Measurements from ENCODE around the gene PSD4.

The PSD4 gene

DNA sequence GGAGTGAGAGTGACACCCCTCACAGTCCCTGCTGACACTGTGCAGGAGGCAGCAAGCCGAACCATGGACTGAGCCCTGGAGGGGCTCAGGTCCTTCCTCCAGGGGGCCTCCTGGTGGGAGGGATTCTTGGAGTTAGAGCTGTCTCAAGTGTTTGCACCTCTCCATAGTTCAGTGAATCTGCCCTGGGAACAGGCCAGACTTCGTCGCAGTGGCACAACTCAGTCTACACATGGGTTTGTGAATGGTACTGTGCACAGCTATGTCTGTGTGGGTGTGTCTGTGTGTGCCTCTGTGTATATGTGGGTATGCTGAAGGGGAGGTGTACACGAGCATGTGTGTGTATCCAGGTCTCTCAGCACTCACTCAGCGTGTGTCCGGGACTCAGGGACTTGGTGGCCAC lies 68.6 kb downstream of the PSD4 start:
- no peak for DNase-seq

DNA sequence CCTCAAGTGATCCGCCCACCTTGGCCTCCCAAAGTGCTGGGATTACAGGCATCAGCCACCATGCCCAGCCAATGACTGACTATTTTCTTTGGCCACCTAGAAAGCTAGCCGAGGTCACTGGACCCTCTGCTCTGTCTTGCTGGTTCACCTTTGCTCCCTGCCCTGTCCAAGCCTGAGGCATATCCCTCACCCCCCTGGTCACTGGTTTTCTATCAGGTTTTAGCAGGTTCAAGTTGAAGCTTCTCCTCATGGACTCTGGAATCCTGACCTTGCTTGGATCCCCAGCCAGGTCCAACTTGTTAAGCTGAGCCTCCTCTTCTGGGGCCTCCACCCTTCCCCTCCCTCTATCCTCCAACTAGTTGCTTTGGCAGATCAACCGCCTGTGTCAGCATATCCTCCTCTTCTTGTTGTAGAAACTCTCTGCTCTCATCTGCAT lies 71.5 kb downstream of the PSD4 start:
- DNase-seq: no peak

DNA sequence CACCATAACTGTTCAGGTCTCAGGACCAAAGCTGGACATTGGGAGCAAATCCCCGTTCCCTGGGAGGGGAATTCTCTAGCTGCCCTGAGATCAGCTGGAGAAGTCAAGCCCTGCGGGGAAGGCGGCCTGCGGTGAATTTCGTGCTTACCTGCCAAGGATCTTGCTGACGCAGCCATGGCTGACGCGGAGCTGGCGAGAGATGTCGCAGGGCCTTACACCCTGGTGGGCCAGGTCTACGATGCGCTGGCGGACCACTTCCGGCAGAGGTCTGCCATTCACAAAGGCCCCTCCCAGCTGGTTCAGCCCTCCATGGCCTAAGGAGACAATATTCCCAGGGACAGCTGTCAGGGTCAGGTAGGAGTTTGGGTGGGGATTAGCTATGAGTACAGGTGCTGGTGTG lies 72.8 kb downstream of the PSD4 start:
- no peak for DNase-seq

DNA sequence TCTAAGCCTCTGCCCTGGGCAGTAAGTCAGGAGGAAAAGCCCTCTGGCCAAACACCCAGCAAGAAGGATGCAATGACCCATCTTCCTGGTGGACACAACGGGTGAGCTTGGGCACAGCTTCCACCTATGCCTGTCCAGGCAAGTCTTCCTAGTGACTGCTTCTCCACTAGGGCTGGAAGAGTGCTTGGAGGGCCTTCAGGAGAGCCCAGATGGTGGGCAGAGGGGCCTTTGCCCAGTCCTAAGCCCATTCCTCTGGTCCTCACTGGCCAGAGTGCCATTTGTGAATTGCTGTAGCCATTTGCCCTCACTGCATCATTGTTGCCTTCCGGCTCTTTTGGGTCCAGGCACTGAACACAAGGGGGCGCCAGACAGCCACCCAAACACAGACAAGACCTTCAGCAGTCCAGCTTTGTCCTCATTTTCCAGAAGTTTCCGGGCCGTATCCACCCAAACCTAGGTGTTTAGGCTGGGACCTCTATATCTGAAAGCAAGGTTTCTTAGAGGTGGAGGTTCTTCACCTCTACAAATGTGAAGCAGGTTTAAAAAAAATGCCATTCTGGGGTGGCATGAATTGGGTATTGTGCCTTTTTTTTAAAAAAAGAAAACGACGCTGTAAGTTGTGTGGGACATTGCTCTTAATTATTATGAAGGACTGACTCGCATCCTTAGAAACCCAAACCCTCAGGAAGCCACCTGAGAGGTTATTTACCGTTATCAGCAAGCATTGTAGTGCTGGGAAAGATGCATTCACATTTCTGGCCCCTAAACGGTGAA lies 75.4 kb downstream of the PSD4 start:
- DNase-seq: peak; percentile 30 to 80 (median 45)

DNA sequence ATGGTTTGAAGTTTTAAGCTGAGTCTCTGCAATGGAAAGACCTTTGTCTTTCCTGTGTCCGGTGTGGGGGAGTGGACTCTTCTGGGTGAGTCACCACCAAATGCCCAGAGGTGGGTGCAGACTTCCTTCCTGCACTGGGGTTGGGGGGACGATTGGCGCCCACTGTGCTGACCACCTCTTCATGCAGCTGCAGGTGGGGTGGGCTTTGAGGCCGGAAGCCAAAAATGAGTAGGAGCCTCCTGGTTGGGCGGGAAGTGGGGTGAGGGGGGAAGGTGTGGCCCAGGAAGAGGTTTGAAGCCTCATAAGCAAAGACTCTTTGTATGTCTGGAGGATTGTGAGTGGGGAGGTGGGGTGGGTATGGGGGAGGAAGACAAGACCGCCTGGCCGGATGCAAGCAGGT lies 77.3 kb downstream of the PSD4 start:
- no peak for DNase-seq

DNA sequence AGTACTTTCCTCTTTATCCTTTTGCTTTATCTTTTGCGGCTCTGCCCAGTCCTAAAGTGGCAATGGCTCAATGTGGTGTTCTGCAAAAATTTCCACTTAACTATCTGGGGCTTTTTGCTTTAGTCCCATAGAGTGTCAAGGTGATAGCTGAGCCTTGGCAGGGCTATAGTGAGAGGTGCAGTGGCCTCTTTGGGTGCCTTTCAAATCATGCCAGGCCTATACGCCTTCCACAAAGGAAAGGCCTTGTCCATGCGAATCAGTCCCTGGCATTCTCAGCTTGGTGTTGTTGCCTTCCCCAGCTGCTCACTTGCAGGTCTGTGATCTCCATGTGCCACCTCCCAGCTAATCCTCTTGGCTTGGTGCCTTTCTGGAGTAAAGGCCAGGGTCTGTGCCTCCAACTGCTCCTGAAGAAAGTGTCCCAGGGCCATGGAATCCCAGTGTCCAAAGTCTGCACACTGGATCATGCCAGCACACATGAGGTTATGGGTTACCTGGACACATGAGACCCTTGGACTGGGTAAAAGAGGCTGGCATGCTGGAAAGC lies 78.3 kb downstream of the PSD4 start:
- no peak for DNase-seq

DNA sequence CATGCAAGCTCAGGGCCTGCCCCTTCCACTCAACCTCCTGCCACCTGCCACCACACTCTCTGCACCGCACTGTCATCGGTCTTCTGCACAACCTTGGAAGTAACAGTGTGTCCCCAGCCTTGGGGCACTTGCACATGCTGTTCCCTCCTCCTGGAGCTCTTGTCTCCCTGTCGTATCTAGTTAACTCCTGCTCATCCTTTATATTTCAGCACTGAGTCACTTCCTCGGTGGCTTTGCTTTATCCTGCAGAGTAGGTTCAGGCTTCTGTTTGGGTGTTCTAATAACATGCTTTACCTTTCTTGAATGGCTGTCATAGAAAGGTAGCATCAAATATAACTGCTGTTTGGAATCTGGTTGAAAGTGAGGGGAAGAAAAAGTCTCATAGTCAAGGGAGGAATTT lies 79.7 kb downstream of the PSD4 start:
- no peak for DNase-seq

DNA sequence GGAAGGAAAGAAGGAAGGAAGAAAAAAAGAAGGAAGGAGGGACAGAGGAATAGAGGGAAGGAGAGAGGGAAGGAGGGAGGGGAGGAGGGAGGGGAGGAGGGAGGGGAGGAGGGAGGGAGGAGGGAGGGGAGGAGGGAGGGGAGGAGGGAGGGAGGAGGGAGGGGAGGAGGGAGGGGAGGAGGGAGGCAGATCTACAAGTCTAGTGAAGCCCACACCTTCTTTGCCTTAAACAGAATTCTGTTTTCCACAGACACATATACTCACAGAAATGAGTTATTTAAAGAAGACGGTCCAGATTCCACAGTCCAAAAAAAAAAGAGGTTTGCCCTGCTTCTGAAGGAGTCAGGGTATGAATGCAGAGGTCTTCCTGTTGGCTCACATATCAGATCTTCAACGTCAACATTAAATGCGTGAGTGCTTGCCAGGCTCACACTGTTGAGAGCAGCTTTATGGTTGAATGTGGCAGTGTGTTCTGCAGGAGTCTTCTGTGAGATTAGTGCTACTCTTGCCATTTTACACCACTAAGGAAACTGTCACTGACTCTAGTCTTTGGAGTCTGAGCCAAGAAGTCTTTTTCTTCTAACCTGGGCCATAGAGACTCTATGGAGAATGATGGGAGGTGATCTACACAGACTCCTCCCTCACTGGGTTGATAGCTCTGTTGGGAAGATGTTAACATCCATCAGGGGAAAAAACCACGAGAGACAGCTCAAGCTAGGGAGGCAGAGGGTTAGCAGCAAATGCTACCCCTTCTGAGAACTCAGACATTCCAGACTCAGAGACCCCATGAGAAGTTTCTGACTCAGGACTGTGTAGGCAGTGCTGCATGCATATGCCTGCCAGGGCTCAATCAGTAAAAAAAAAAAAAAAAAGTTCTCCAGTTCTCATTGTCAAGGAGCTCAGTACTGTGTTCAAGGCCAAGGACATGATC lies 81.6 kb downstream of the PSD4 start:
- no peak for DNase-seq

DNA sequence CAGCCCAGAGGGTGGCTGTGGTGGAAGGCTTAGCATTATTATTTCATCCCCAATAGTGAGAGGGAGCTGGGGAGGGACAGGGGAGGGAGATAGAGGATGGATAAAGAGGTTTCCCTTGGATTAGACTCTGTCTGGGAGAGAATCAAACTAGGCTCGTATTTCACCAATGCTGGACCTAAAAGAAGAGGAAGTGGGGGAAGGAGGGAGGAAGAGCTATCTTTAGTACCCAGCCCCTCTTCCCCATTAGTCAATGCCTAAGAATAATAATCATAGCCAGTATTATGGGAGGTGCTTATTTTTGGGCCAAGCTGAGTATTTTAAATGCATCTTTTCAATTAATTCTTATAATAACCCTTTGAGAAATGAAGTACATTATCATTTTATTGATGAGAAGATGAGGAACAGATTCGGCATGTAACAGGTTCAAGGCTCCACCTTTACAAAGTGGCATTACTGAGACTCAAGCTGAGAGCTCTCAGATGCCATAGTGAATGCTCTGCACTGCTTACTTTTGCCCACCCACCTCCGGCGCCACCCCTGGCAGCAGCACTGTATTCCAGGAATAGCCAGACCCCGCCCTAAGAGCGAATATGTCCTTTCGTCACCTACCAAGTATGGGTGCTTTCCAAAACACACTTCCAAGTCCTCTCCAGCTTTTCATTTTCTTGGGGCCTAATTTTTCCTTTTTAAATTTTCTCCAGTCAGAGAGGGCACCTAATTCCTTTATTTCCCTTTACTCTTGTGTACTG lies 83.9 kb downstream of the PSD4 start:
- no peak for DNase-seq

DNA sequence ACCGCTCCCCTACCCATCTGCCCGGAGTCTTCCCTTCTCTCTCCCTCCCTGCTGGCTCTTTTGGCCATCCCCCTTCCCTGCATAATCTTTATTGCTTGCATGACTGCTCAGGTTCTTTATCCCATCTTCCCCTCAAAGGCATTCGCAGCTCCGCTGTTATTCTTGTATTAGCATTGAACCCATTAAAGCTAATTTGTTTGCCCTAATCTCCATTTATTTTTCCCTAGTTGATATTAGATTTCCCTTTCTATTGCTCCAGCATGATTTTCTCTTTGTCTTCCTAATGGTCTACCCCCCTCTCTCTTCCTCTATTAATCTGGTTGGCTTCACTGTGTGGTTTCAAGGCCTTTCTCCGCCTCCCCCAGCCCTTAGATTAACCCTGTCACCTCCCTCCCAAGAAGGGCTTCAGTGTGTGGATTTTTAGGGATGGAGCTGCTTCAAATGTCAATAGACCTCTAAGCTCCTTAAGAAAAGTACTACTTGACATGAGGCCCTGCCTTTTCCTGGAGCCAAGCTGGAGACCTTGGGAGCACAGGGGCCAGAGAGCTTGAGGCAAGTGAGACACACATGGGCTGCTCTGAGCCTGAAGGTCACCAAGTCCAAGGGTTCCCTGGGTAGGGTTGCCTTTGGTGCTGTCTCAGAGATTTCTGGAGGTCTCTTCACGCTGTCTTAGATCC lies 84.8 kb downstream of the PSD4 start:
- no peak for DNase-seq

Data from NCI-H1417 (cell line).